HG03139 (cell line): ENCODE results near the gene DNAJC16.
"Not testable (repeated sequence)": the region's sequence is repeated elsewhere in the genome, so short reads cannot be mapped to it uniquely, and the experiment has no call there.

Experiments
- ATAC-seq: cut with Tn5 transposase; IDR thresholded peaks from one replicate; pipeline ENCODE4 v1.9.1; 2021; ENCODE audit not compliant: unreplicated experiment

Gene DNAJC16

GRCh38 chr1:15506831-15507230 is 19.8 kb upstream of the DNAJC16 start:
- ATAC-seq: no peak

GRCh38 chr1:15507278-15507677 is 19.4 kb upstream of the DNAJC16 start:
- ATAC-seq: no peak

GRCh38 chr1:15508700-15509487 is 17.8 kb upstream of the DNAJC16 start:
- ATAC-seq: no peak

- ATAC-seq: no peak
Measured at GRCh38 chr1:15509586-15509985, 17.1 kb upstream of the DNAJC16 start.

- no peak for ATAC-seq
Measured at GRCh38 chr1:15510611-15511405, 15.8 kb upstream of the DNAJC16 start.

DNA sequence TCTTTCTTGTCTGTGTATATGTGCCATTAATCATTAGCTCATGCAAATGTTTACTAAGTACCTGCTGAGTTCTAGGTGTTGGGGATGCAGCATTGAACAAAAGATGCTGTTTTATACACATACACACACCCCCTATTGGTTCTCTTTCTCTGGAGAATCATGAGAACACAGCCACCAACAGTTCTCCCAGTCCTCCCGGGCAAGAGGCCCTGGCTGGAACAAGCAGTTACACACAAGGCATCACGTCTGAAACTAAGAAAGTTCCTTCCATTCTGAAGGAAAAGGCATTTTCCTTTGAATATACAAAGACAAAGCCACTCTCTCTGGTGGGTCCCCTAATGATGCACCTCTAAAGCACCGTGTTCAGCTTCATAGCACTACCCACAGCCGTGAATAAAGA is 13.5 kb upstream of the DNAJC16 start:
- ATAC-seq: no peak

GRCh38 chr1:15513919-15514318 is 12.7 kb upstream of the DNAJC16 start:
- ATAC-seq: no peak

DNA sequence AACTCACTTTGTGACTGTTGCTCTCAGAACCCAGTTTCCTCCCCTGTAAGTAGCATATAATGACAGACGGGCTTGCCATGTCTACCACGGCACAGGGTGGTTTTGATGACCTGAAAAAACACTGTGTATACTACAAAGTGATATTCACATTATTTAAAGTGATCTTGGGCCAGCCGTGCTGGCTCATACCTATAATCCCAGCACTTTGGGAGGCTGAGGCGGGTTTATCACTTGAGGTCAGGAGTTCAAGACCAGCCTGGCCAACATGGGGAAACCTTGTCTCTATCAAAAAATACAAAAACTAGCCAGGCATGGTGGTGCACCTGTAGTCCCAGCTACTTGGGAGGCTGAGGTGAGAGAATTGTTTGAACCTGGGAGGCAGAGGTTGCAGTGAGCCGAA is 12.1 kb upstream of the DNAJC16 start:
- not testable (repeated sequence) for ATAC-seq

DNA sequence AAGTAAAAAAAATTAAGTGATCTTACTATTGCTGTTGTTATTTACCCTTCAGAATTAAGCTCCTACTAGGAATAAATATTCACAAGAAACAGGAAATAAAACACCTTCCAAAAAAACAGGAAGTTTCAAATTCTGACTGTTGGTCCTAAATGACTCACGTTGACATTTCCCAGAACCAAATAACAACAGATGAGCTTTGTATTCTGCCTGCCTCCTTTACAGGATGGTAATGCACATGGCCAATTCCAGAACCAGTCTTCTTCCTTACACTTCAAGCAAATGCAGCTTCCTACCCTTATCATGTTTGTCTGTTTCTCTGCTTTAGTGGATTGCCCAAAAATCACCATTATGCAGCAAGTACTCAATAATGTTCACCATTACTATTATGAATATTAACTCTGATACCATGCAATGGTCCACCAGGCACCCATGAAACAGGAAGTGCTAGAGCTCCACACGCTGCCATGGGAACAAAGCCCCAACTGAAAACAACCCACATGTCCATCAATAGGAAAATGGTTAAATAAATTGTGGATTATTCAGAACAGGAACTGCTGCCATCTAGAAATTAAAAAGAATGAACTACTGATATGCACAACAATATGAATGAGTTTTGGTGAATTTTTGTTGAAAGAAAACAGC is 11.5 kb upstream of the DNAJC16 start:
- no peak for ATAC-seq

DNA sequence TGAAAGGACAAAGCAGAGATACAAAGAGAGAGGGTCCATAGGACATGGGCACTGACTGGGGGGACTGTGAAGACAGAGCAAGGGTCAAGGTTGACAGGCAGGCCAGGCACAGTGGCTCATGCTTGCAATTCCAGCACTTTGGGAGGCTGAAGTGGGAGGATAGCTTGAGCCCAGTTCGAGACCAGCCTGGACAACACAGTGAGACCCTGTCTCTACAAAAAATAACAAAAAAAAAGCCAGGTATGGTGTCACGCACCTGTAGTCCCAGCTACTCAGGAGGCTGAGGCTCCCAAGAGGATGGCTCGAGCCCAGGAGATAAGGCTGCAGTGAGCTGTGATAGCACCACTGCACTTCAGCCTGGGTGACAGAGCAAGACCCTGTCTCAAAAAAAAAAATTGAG is 7.0 kb upstream of the DNAJC16 start:
- no peak for ATAC-seq

- not testable (repeated sequence) for ATAC-seq
Measured at GRCh38 chr1:15521206-15521906, 5.3 kb upstream of the DNAJC16 start.

GRCh38 chr1:15522551-15522950 is 4.1 kb upstream of the DNAJC16 start:
- ATAC-seq: no peak

DNA sequence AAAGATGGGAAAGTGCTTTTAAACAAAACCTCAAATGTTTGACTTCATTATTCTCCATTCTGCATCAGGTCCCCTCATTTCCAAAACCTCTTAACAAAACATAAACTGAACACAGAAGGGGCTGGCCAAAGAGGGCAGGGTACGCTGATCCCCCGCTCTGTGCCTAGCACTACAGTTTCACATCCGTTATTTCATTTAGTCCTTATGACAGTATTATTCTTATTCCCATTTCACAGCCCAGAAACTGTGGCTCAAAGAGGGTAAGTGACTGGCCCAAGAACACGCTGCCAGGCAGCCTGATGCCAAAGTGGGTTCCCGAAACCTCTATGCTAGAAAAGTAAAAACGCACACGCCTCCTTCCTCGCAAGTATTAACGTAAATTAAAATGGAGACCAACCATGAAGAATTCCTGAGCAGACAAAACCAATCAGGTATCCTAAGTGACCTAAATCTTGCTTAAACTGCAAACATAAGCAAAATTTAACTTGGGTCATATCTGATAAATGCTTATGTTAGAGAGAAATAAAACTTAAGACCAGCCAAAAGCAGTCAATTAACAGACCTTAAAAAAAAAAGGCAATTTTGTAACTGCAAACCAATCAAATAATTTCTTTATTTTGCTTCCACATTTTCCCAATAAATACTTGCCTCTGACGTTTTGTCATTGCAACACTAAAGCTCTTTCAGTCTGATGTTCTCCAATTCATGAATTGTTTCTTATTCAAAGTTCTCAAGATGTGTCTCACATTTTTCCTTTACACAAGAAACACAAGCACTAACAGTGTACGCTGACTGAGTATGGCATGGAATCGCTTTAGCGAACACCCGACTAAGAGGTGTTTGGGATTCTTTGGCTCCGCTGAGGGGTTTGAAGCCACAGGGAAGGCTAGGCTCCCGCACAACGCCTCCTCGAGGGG is 3.3 kb upstream of the DNAJC16 start:
- ATAC-seq: no peak

- ATAC-seq: no peak
Measured at GRCh38 chr1:15524021-15524282, 2.7 kb upstream of the DNAJC16 start, which contains the start of gene CASP9. Gene CASP9, minus strand, starts transcription at chr1:15524215. Its CDS starts 15 bp downstream, at chr1:15524200.

DNA sequence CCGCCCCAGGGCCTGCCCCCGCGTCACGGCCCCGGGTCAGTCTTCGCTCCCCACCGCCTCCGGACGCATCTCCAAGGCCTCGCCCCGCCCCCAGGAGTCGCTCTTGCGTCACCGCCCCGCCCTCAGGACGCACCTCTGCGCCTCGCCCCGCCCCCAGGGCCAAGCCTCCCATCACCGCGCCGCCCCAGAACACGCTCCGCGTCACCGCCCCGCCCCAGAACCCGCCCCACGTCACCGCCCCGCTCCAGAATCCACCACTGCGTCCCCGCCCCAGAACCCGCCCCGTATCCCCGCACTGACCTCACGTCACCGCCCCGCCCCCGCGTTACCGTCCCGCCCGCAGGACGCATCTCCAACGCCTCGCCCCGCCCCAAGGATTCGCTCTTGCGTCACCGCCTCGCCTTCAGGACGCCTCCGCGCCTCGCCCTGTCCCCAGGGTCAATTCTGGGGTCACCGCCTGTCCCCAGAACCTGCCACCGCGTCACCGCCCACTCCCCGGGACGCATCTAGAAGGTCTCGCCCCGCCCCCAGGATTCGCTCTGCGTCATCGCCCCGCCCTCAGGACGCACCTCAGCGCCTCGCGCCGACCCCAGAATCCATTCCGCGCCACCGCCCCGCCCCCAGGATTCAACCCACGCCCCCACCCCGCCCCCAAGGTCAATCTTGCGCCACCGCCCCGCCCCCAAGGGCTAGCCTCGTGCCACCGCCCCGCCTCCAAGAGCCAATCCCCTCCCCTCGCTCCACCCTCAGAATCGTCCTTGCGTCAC is 2.2 kb upstream of the DNAJC16 start:
- ATAC-seq: peak; percentile 37

GRCh38 chr1:15525050-15526020 is 1.3 kb upstream of the DNAJC16 start:
- ATAC-seq: peak; percentile 36

DNA sequence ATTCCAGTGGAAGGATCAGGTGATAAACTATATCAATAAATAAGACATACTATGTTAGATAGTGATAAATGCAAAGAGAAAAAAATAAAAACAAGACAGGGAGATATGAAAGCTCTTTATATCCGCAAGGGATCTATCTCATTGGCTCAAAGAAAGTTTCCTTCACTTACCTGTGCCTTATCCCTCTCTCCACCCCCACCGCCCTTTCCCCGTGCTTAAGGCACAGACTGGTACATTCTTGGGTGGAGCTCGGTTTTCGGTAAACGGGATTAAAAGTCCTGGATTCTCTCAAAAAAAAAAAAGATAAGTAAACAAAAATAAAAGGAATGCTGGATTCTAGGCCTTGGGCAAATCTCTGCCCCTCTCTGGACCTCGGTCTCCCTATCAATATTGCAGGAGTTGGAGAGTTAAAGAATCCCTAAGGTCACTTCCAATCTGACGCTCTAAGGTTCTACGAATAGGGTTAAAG is 593 bp upstream of the DNAJC16 start:
- no peak for ATAC-seq

DNA sequence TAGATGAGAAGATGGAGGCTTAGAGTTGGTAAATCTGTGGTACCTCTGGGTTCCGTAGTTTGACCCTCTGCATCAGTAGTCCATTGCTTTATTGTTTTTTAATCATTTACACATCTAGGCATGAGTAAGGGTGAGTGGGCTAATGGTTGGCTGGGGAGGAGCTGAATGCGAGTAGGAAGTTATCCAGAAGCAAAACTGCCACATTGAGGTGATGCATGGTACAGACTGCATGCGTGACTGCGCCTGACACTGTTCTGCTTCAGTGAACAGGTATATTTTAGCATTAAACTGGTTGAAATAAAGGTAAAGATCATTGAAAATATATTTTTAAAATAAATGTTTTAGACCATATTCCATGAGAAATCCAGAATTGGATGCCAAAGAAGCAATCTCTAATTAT is 4.4 kb downstream of the DNAJC16 start:
- ATAC-seq: no peak
